ENCODE data around the gene RASSF3.
"Not testable (repeated sequence)": the region's sequence is repeated elsewhere in the genome, so short reads cannot be mapped to it uniquely, and the experiment has no call there.

The RASSF3 gene

GRCh38 chr12:64631197-64631596 lies 20.9 kb downstream of the RASSF3 start:
- DNase-seq (ENCODE audit: extremely low read depth in 1 of 2, low read depth in 1 of 2), result no peak

DNA sequence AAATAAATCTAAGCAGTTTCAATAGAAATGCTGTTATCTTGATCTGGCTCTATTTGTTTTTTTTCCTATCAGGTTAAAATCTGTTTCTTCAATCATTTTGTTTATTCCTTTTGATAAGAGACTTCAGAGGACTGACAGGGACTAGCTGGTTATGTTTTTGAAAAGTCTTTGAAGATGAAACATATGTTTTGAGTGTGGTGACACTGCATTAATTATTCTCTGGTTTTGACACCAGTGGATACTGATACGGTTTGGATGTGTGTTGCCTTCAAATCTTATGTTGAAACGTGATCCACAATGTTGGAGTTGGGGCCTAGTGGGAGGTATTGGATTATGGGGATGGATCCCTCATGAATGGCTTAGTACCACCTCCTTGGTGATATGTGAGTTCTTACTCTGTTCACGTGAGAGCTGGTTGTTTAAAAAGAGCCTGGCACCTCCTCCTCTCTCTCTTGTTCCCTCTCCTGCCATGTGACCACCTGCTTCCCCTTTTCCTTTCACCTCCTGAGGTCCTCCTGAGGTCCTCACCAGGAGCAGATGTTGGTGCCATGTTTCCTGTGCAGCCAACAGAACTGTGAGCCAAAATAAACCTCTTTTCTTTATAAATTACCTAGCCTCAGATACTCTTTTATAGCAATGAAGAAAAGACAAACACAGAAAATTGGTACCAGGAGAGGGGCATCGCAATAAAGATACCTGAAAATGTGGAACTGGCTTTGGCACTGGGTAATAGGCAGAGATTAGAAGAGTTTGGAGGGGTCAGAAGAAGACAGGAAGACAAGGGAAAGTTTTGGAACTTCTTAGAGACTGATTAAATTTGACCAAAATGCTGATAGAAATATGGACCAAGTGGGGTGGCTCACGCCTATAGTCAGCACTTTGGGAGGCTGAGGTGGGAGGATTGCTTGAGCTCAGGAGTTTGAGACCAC lies 23.0 kb downstream of the RASSF3 start:
- no peak for DNase-seq (ENCODE audit: extremely low read depth in 1 of 2, low read depth in 1 of 2)

GRCh38 chr12:64633940-64634337 lies 23.6 kb downstream of the RASSF3 start:
- no peak for DNase-seq (ENCODE audit: extremely low read depth in 1 of 2, low read depth in 1 of 2)

GRCh38 chr12:64634508-64635092 lies 24.3 kb downstream of the RASSF3 start:
- DNase-seq (ENCODE audit: extremely low read depth in 1 of 2, low read depth in 1 of 2), result no peak

- DNase-seq (ENCODE audit: extremely low read depth in 1 of 2, low read depth in 1 of 2), result no peak
Observed at GRCh38 chr12:64635356-64635998, 25.2 kb downstream of the RASSF3 start.

- DNase-seq (ENCODE audit: extremely low read depth in 1 of 2, low read depth in 1 of 2), result no peak
Observed at GRCh38 chr12:64636856-64637255, 26.6 kb downstream of the RASSF3 start.

GRCh38 chr12:64639466-64639865 lies 29.2 kb downstream of the RASSF3 start:
- no peak for DNase-seq (ENCODE audit: extremely low read depth in 1 of 2, low read depth in 1 of 2)

DNA sequence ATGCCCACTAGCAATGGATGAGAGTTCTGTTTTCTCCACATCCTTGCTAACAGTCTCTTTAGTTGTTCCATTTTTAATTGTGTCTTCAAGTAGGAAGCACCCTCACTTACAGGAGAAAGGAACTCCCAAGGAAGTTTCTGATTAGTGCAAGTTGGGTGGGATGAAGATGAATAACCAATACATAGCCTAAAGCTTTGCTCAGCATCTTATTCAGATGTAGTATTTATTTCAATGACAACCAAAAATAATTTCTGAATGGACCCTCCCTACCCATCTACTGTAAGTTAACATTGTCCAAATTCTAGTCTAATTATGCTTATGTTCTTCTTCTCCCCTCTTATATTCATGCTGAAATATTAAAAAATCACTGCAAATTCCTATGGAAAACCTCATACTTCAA lies 36.0 kb downstream of the RASSF3 start:
- DNase-seq (ENCODE audit: extremely low read depth in 1 of 2, low read depth in 1 of 2), result no peak

DNA sequence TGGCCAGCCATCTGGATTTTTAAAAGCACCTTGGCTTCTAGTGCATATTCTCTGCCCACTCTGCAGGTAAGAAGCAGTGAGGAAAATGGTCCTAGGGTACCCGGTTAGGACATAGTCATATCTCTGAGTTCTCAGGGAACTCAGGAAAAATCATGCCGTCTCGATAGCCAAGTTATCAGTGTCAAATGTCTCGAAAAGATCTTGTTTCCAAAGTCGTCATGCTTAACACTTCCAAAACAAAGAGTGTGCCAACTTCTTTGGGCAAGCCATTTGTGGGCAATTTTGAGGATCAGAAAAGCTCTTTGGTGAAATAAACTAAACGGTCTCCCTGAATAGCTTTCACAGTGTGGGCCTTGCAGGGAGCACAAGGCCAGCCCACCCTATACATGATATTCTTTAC lies 39.2 kb downstream of the RASSF3 start:
- no peak for DNase-seq (ENCODE audit: extremely low read depth in 1 of 2, low read depth in 1 of 2)

DNA sequence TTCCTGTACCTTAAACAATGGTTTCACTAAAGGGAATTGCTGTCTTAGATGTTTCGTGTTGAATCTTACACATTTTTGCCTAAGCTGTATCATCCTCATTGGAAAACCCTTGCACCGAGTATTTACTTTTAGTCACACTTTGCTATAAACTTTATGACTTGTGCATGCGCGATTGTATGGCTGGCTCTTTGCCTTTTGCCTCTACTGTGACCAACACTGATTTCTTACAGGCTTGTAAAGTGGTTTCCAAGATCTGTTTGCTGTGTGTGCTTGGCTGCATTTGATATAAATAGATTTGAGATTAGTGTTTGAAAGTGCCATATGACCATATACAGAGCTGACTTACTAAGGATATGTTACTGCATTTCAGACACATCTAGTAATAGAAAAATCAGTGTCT lies 40.5 kb downstream of the RASSF3 start:
- DNase-seq (ENCODE audit: extremely low read depth in 1 of 2, low read depth in 1 of 2), result no peak

DNA sequence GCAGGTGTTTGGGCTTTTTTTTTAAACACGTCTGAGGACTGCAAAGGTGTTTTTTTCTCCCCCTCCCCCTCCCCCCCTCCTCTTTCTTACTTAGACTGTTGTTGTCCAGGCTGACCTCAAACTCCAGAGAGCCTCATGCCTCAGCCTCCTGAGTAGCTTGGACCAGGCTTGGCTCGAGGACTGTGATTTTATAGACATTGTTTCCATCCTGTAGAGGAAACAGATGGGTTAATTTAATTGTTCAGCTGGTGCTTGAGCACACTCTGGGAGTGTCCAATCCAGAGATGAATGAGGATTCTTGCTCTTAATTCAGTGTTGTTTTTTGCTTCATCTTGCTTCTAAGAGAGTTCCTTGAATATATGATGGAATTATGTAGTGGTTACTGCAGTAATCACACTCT lies 42.1 kb downstream of the RASSF3 start:
- no peak for DNase-seq (ENCODE audit: extremely low read depth in 1 of 2, low read depth in 1 of 2)

- no peak for DNase-seq (ENCODE audit: extremely low read depth in 1 of 2, low read depth in 1 of 2)
Observed at GRCh38 chr12:64653123-64653522, 42.8 kb downstream of the RASSF3 start.

DNA sequence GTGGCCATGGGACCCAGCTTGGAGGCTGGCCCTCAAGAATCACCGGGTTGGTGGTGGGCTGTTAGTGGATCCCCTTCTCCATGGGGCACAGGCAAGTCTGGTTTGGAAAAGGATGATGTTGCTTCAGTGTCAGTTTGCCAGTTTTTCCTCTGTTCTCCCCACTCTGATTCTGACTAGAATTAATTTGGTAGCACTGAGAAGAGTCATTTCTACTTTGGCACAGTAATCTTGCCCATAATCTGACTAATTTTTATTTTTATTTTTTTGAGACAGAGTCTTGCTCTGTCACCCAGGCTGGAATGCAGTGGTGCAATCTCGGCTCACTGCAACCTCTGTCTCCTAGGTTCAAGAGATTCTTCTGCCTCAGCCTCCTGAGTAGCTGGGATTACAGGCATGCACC lies 43.6 kb downstream of the RASSF3 start:
- not testable (repeated sequence) for DNase-seq (ENCODE audit: extremely low read depth in 1 of 2, low read depth in 1 of 2)

DNA sequence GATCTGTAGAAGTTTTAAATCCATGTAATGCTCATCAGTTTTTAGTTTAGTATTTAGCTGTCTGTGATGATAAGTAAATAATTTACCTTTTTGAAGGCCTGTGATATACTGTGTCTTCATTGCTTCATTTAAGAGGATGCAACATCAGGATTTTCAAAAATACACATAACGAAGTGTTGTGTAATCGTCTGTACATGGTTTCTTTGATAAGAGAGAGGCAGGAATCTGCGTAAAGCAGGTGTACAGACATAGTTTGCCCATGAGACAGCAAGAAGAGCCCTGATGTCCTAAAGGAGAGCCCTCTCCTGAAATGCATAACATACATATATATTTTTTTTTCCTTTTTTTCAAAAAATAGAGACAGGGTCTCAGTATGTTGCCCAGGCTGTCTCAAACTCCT lies 44.8 kb downstream of the RASSF3 start:
- no peak for DNase-seq (ENCODE audit: extremely low read depth in 1 of 2, low read depth in 1 of 2)

- no peak for DNase-seq (ENCODE audit: extremely low read depth in 1 of 2, low read depth in 1 of 2)
Observed at GRCh38 chr12:64656429-64656828, 46.1 kb downstream of the RASSF3 start.

GRCh38 chr12:64658892-64659481 lies 48.7 kb downstream of the RASSF3 start:
- no peak for DNase-seq (ENCODE audit: extremely low read depth in 1 of 2, low read depth in 1 of 2)

DNA sequence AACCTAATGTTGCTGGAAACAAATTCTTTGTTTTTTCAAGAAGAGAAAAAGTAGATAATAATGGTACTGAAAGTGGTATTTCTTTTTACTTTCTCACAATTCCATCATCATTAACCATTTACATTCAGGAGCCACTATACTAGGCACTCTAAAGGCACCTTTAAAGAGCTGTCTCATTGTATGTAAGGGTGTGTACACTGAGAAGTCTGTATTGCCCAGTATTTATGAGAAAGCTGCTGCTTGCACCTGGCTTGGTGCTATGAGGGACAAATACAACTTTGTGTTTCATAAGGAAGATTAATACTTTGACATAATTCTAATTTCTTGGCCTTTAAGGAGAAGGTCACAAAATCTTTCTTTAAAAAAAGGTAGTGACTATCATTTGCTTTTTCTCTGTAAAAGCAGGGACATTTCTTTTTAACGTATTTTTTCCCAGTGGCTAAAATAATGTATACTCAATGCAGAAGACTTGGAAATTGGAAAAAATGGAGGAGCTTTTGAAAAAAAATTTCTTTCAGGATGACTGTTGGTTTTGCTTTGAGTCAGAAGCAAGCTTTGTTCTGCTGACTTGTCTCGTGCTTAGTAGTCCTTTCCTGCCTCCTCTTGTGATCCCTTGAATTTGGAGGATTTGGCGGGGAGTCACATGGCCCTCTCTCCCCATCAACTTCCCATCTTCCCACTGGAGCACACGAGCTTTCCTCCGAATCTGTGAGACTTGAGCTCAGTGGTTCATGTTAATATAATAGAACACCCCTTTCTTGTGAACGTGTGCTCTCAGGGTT lies 50.1 kb downstream of the RASSF3 start:
- DNase-seq (ENCODE audit: extremely low read depth in 1 of 2, low read depth in 1 of 2), result no peak

GRCh38 chr12:64663015-64663414 lies 52.7 kb downstream of the RASSF3 start:
- no peak for DNase-seq (ENCODE audit: extremely low read depth in 1 of 2, low read depth in 1 of 2)

DNA sequence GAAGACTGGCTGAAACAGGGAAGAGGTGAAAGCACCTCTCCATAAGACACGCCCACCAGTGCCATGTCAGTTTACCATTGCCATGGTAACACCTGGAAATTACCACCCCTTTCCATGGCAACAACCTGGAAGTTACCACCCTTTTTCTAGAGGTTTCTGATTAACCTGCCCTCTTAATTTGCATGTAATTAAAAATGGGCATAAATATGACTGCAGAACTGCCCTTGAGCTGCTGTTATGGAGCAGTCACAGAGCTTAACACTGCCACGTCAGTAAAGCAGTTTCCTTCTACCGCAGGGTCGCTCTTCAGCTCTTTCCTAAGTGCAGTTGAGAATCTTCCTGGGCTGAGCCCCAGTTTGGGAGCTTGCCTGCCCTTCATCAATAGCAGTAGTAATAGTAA lies 55.2 kb downstream of the RASSF3 start:
- DNase-seq (ENCODE audit: extremely low read depth in 1 of 2, low read depth in 1 of 2), result no peak

DNA sequence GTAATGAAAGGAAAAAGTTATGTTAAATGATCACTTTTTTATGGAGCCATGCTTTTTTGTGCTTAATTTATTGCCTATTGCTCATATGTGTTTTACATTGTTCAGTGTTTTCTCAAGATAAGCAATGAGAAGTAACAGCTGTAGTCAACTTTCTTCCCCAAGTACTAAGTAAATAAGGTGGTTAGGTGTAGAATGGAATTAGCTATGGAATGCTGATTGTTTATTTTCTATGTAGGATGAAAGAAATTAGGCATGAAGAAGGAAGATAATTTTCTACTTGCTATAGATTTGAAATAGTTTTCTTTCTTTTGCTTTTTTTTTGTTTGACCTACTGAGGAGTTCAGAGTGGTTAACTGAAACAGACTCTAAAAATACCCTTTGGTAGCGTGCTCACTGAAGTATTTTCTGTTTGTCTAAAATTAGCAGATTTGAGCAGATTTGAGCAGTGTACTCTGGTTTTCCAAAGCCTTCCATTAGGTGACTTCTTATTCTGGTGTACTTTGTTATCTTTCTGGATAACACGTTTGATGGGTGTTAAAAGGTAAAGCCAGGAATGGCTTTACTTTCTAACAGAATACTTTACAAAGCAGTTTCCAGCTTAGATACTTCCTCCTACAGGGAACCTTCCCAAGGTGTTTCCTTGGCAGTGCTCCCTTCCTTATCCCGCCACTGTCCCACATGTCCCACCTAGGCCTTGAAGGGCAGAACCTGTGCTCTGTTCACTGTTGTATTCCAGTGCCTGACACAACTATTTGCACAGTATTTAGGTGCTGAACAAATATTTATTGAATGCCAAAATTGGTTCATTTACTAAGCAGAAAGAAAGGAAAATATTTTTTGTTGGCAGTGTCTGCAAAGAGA lies 56.0 kb downstream of the RASSF3 start:
- DNase-seq (ENCODE audit: extremely low read depth in 1 of 2, low read depth in 1 of 2), result no peak

Measured in stimulated activated CD8-positive, alpha-beta memory T cell treated with anti-CD3 and anti-CD28 coated beads, Interleukin-7, amount 100 ng/mL, for 48 hours (primary cell).